GOT3 (cell line): ENCODE data around the gene NCK1.

ENCODE experiments used
- DNase-seq: peaks from one replicate; lab custom pipeline; 2025; ENCODE audit warnings: mixed read lengths; lab: John Stamatoyannopoulos, UW

Gene NCK1

GRCh38 chr3:136861890-136862616 lies at the start of gene NCK1:
Gene NCK1, plus strand, starts transcription at chr3:136862208. Its CDS starts 65,794 bp downstream, at chr3:136928002.
- DNase-seq: peak; percentile 94

GRCh38 chr3:136817448-136817847 lies 44.6 kb upstream of the NCK1 start:
- no peak for DNase-seq

DNA sequence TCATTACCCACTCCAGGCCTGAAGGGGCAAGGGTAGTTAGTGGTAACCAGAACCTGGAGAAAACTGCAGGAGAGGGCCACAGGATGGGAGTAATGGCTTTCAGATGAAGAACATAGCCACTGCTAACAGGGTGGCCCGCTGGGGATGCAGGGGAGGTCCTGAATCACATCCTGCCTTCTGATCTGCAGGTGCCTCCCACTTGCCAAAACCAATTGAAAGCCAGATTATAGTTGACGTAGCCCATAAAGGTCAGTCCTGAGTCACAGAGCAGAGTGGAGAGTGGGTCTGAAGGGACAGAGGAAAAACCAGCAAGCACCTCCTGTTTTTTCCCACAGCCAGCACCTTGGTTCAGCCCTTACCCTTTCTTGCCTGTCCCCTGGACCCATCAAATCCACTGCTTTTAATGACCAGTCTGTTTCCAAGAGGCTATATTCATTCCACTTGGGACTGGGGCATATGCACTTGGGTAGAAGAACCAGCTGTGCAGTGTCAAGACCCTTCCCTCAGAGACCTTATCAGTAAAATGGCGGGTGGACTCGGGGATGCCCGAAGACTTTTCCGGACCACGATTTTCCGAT lies 43.7 kb upstream of the NCK1 start:
- peak; percentile 50 for DNase-seq

DNA sequence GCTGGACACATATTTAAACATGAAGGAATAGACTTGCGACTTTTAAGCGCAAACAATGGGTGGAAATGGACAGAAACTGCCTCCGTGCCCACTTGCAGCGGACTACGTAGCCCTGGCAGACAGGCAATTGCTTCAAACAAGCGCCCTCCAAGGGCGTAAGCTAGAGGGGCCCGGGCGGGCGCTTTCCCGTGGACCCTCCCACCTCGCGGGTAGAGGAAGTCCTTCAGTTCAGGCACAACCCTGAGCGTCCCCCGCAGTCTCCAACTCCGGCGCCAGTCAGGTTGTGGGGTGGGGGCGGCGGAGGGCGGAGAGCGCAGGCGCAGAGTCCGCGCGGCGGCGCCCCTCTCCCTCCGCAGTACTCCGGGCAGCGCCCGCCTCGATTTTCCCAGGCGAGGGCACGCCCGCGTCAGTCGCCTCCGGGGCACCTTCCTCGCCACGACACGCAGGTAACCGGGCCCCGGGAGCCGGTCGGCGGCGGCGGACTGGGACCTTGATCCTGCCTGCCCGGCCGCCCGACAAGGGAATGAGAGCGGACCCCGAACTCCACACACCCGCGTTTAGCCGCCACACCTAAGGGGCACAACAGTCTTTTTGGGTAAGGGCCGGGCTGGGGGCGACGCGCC lies 43.1 kb upstream of the NCK1 start, which contains the start of gene SLC35G2:
SLC35G2 (plus strand) TSS at position 358 of the 623 bp plus-strand sequence. CDS start 35,335 bp downstream, outside the sequence.
- peak; percentile 43 for DNase-seq

DNA sequence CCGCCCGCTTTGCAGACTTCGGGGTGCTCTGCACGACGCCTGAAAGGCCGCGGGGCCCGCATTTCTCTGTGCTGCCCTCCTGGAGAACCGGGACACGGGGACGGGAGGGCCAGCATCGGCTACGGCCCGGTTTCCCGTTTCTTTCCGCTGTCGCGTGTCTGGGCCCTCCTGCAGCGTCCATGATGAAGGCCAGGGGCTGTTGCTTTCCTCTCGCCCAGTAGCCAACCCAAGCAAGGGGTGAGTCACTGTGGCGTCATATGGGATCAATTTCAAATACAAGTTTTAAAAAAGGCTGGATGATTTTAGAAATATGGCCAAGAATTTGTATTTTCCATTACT lies 42.6 kb upstream of the NCK1 start:
- no peak for DNase-seq

DNA sequence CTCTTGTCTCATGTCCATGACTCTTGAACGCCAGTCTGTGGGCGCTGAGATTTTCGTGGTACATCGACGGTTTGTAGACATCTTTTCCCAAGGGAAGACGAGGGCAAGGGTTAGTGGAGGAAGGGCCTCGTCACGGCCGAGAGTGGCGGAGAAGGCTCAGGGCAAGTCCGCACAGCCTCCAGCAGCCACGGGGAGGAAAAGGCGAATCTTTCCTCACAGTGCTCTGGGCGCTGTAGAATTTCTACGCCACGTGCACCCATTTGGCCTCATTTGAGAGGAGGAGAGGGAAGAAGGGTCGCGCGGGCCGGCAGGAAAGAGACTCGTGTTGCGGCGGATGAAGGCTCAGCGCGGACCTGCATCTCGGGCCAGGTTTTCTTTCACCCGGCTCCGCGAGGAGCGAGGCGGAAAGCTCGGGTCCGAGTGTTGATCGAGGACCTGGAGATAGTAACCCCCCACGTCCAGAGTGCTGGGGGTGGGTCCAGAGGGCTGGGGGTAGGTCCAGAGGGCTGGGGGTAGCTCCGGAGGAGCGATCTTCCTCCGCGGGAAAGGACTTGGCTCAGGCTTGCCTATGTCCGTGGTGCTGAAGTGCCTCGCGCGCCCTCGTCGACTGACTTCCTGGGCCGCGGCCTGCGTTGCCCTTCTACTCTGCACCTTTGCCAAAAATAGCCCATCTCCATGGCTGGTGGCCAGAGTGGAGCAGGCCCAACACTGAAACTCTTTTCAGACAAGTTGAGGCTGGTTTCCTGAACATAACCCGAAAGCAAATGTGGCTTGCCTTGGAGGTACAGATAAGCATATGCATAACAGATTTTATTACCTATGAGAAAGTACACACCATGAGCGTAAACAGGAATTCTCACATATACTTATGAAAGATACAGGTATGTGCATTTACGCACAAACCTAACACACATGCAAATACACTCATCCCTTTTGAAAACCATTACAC lies 42.0 kb upstream of the NCK1 start:
- peak; percentile 20 for DNase-seq

- no peak for DNase-seq
Observed at GRCh38 chr3:136831461-136831860, 30.5 kb upstream of the NCK1 start.

DNA sequence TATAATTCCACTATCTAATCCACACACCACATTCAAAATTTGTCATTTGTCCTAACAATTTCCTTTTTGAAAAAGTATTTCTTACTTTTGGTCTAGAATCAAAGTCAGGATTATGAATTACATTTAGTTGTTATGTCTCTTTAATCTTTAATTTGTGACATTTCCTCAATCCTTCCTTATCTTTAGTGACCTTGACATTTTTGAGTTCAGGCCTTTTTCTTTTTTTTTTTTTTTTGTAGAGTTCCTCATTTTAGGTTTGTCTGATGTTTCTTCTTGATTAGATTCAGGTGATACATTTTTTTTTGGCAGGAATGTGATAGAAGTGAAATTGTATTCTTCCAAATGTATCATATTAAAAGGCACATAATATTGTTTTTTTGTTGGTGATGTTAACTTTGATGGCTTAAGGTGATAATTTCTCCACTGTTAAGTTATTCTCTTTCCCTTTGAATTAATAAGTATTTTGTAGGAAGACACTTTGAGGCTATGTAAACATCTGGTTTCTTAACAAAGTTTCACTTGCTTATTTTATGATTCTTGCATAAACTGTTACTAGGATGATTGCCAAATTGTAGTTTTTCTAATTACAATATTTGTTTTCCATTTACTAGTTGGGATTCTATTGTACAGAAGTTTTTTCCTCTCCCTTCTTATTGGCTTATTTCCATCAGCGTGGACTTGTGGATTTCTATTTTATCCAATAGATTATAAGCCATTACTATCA lies 26.8 kb upstream of the NCK1 start:
- DNase-seq: no peak

DNA sequence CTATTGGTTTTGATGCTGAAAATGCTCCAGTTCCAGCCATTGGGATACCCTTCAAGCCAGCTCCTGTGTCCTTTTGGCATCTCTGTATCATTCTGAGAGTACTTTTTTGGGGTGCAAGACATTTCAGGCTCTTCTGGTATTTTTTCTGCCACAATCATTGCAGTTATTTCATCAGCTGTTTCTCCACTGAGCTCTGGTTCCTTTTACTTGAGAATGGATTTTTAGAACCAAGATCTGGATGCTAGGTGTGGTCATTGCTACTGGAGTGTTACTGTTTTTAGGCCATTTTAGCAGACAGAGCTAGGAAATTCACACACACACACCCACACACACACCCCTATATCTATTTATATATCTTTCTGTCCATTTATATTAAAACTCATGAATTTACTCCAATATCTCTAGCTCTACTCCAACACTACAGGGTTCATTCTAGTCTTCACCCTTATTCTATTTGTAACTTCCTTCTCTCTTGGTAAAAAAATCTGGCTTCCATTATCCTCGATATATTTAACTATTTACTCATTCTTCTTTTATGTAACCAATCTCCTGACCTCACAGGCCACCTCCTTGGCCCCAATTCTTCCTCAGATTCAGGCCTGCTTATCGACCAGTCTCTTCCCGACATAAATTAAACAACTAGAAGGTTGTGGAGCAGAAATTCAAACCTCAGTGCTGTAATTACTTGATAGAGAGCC lies 26.0 kb upstream of the NCK1 start:
- DNase-seq: no peak

- no peak for DNase-seq
Observed at GRCh38 chr3:136836511-136837156, 25.4 kb upstream of the NCK1 start.

DNA sequence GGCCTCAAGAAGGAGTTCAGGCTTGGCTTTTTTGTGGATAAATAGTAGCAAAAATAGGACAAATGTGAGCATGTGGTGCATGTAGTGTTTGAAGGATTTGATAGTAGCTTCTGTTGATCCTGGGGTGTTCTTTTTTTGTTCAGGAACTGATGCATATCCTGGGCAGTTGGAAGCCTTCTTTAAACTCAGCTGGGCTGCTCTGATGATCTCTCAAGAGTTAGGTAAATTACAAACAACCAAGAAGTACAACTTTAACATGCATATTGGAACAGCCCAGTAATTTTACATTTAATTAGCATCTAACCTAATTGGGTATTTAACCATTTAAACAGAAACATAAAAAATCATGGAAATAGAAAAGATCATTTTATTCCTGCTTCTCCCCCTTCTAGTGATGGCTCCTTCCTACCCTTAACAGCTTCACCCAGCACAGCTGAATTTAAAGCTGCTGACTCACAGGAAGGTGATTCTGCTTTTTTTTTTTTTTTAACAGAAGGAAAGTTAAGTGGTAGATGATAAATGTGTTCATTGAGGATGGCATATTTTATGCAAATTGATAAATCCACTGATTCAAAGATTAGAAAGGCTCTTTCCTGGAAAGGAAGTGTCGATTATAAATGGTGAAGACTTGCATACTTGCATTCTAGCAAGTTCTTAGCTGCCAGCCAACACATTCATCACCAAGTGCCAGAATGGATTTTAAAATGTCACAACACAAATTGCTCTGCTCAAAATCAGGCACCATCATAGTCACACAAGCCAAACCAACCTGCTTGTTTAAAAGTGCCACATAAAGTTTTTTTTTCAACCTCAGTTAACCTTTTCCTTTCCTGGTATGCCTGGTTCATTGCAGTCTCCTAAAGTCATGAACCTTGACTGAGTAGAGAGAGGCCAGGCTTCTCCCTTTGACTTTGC lies 23.1 kb upstream of the NCK1 start:
- no peak for DNase-seq

- no peak for DNase-seq
Observed at GRCh38 chr3:136839556-136839931, 22.5 kb upstream of the NCK1 start.

DNA sequence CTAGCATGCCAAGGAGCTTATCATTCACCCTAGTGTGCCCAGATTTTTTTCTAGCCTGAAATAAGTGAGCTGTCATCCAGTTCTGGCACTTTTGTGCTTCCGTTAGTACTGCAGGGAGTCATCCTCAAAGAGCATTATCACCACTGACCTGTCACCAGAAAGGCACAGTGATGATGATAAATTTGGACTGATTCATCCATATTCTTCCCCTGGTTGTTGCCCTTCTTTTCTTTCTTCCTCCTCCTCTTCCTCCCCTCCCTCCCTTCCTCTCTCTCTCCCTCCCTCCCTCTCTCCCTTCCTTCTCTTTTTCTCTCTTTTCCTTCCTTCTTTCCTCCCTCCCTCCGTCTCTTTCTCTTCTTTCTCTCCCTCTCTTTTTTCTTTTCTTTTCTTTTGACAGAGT lies 21.8 kb upstream of the NCK1 start:
- DNase-seq: no peak

GRCh38 chr3:136842294-136842693 lies 19.7 kb upstream of the NCK1 start:
- DNase-seq: no peak

- DNase-seq: no peak
Observed at GRCh38 chr3:136844724-136845123, 17.3 kb upstream of the NCK1 start.

DNA sequence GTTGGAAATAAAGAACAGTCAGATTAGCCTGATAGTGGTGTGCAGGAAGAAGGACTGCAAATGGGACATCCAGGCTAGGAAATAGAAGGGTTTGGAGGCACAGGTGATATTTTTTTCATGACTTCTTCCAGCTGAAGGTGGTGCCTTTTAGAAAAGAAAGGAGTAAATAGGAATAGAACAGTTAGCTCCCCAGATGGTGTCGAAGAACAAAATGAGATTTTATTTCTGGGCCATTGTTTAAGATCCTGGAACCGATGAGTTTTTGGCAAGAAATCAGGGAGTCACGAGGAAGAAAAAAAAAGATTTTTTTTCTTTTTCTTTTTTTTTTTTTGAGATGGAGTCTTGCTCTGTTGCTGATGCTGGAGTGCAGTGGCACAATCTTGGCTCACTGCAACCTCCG lies 9.8 kb upstream of the NCK1 start:
- no peak for DNase-seq

DNA sequence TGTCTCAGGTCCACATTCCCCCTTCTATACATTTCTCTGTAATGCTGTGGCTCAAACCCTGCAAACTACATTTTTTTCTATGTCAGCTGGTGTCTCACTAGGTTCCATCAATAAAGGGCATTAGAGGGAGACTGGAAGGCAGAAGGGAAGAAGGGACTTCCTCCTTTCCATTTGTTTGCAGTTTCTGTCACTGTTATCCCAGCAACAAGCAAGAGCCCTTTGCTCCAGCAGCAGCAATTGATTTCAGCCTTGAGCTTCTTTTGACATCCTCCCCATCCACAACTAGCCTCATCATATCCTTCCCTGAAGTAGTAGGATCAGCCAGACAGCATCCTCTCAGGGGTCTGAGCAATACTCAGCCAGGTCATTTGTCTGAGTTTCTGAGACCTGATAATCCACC lies 5.3 kb upstream of the NCK1 start:
- no peak for DNase-seq

- DNase-seq: no peak
Observed at GRCh38 chr3:136858381-136858780, 3.6 kb upstream of the NCK1 start.

DNA sequence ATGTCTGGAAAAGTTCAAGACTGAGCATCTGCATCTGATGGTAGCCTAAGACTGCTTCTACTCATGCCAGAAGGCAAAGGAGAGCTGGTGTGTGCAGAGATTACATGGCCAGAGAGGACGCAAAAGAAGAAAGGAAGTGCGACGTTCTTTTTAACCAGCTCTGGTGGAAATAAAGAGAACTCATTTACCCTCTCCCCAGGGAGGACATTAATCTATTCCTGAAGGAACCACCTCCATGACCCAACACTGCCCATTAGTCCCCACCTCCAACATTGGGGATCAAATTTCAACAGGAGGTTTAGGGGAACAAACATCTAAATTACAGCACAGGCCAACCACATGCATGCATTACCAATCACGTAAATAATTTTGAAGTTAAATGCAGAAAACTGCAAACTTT lies 1.5 kb upstream of the NCK1 start:
- DNase-seq: no peak
